Measurements from ENCODE around the gene ATP2C2. TPM values are rescaled to one million over a fixed set of nuclear protein-coding genes. Genes with fewer than 3 reads are reported as not detected.
"Not testable (repeated sequence)": the region's sequence is repeated elsewhere in the genome, so short reads cannot be mapped to it uniquely, and the experiment has no call there.

ATP2C2 gene
- total RNA-seq, 2 donors from 2014 or later, result not detected

GRCh38 chr16:84383106-84383505 lies 14.8 kb downstream of the ATP2C2 start:
- H3K36me3 Mint-ChIP-seq (ENCODE audit: low read depth), result no peaks in the 10 kb centered on the region
- no peak overlapping the region for H3K27ac Mint-ChIP-seq
- H3K9me3 Mint-ChIP-seq, result peaks cover 9% of the 10 kb centered on the region
- H3K4me3 Mint-ChIP-seq, result no peak overlapping the region
- H3K4me1 Mint-ChIP-seq, result no peaks in the 10 kb centered on the region
- peaks cover 9% of the 10 kb centered on the region for H3K27me3 Mint-ChIP-seq
- no peak for ATAC-seq (replicated peaks)

GRCh38 chr16:84386047-84386446 lies 17.7 kb downstream of the ATP2C2 start:
- ATAC-seq (replicated peaks), result no peak
- Mint-ChIP-seq H3K27me3 (peaks cover 8% of the 10 kb centered on the region), H3K27ac (no peak overlapping the region), H3K4me1 (no peaks in the 10 kb centered on the region), H3K36me3 (ENCODE audit: low read depth) (no peaks in the 10 kb centered on the region), H3K9me3 (peaks cover 9% of the 10 kb centered on the region), H3K4me3 (no peak overlapping the region)

GRCh38 chr16:84387021-84387420 lies 18.7 kb downstream of the ATP2C2 start:
- H3K27me3 Mint-ChIP-seq, result peaks cover 7% of the 10 kb centered on the region
- ATAC-seq (replicated peaks), result no peak

GRCh38 chr16:84390131-84390785 lies 21.9 kb downstream of the ATP2C2 start:
- Mint-ChIP-seq H3K9me3 (peaks cover 3% of the 10 kb centered on the region), H3K27ac (no peak overlapping the region), H3K36me3 (ENCODE audit: low read depth) (no peaks in the 10 kb centered on the region), H3K4me1 (no peaks in the 10 kb centered on the region), H3K4me3 (no peak overlapping the region), H3K27me3 (peaks cover 13% of the 10 kb centered on the region)
- ATAC-seq (replicated peaks), result no peak

More at GRCh38 chr16:84387021-84387420, 18.7 kb downstream of the ATP2C2 start:
- Mint-ChIP-seq H3K4me1 (no peaks in the 10 kb centered on the region), H3K36me3 (ENCODE audit: low read depth) (no peaks in the 10 kb centered on the region), H3K4me3 (no peak overlapping the region), H3K9me3 (peaks cover 9% of the 10 kb centered on the region), H3K27ac (no peak overlapping the region)

- Mint-ChIP-seq H3K36me3 (ENCODE audit: low read depth) (no peaks in the 10 kb centered on the region), H3K9me3 (no peaks in the 10 kb centered on the region), H3K27me3 (peaks cover 15% of the 10 kb centered on the region), H3K4me3 (no peak overlapping the region), H3K27ac (no peak overlapping the region), H3K4me1 (no peaks in the 10 kb centered on the region)
- no peak for ATAC-seq (replicated peaks)
Measured at GRCh38 chr16:84391151-84392030, 23.1 kb downstream of the ATP2C2 start.

- peaks cover 19% of the 10 kb centered on the region for H3K27me3 Mint-ChIP-seq
- H3K4me1 Mint-ChIP-seq, result no peaks in the 10 kb centered on the region
- no peak overlapping the region for H3K27ac Mint-ChIP-seq
- no peaks in the 10 kb centered on the region for H3K36me3 Mint-ChIP-seq (ENCODE audit: low read depth)
- H3K4me3 Mint-ChIP-seq, result no peak overlapping the region
- ATAC-seq (replicated peaks), result no peak
- no peaks in the 10 kb centered on the region for H3K9me3 Mint-ChIP-seq
Measured at GRCh38 chr16:84392031-84392360, 23.7 kb downstream of the ATP2C2 start.

GRCh38 chr16:84396082-84396481 lies 27.7 kb downstream of the ATP2C2 start:
- H3K36me3 Mint-ChIP-seq (ENCODE audit: low read depth); H3K27ac Mint-ChIP-seq; ATAC-seq (replicated peaks); H3K9me3 Mint-ChIP-seq; H3K4me1 Mint-ChIP-seq; H3K4me3 Mint-ChIP-seq: not testable (repeated sequence)
- peaks cover 19% of the 10 kb centered on the region for H3K27me3 Mint-ChIP-seq

GRCh38 chr16:84396537-84397008 lies 28.2 kb downstream of the ATP2C2 start:
- Mint-ChIP-seq H3K27me3 (peaks cover 19% of the 10 kb centered on the region), H3K9me3 (no peaks in the 10 kb centered on the region), H3K4me3 (no peak overlapping the region), H3K4me1 (no peaks in the 10 kb centered on the region), H3K27ac (no peak overlapping the region), H3K36me3 (ENCODE audit: low read depth) (no peaks in the 10 kb centered on the region)
- ATAC-seq (replicated peaks), result no peak

- Mint-ChIP-seq H3K4me3 (no peak overlapping the region), H3K4me1 (no peaks in the 10 kb centered on the region), H3K9me3 (no peaks in the 10 kb centered on the region), H3K27me3 (peaks cover 22% of the 10 kb centered on the region), H3K27ac (no peak overlapping the region), H3K36me3 (ENCODE audit: low read depth) (no peaks in the 10 kb centered on the region)
- ATAC-seq (replicated peaks), result no peak
Measured at GRCh38 chr16:84397090-84397489, 28.8 kb downstream of the ATP2C2 start.

GRCh38 chr16:84398701-84399100 lies 30.4 kb downstream of the ATP2C2 start:
- no peak for ATAC-seq (replicated peaks)
- H3K4me3 Mint-ChIP-seq, result no peak overlapping the region
- H3K4me1 Mint-ChIP-seq, result no peaks in the 10 kb centered on the region

GRCh38 chr16:84399912-84400311 lies 31.6 kb downstream of the ATP2C2 start:
- H3K36me3 Mint-ChIP-seq (ENCODE audit: low read depth); H3K4me3 Mint-ChIP-seq; H3K9me3 Mint-ChIP-seq; ATAC-seq (replicated peaks); H3K27ac Mint-ChIP-seq; H3K4me1 Mint-ChIP-seq: not testable (repeated sequence)
- peaks cover 22% of the 10 kb centered on the region for H3K27me3 Mint-ChIP-seq

More at GRCh38 chr16:84398701-84399100, 30.4 kb downstream of the ATP2C2 start:
- H3K9me3 Mint-ChIP-seq, result no peaks in the 10 kb centered on the region
- H3K36me3 Mint-ChIP-seq (ENCODE audit: low read depth), result no peaks in the 10 kb centered on the region
- peaks cover 23% of the 10 kb centered on the region for H3K27me3 Mint-ChIP-seq
- no peak overlapping the region for H3K27ac Mint-ChIP-seq

- H3K4me1 Mint-ChIP-seq; H3K27ac Mint-ChIP-seq; H3K9me3 Mint-ChIP-seq; H3K4me3 Mint-ChIP-seq; ATAC-seq (replicated peaks); H3K36me3 Mint-ChIP-seq (ENCODE audit: low read depth): not testable (repeated sequence)
- peaks cover 31% of the 10 kb centered on the region for H3K27me3 Mint-ChIP-seq
Measured at GRCh38 chr16:84403435-84403834, 35.1 kb downstream of the ATP2C2 start.

- H3K9me3 Mint-ChIP-seq, result no peaks in the 10 kb centered on the region
- H3K27ac Mint-ChIP-seq, result no peak overlapping the region
- H3K36me3 Mint-ChIP-seq (ENCODE audit: low read depth), result no peaks in the 10 kb centered on the region
- H3K4me1 Mint-ChIP-seq, result no peaks in the 10 kb centered on the region
- no peak for ATAC-seq (replicated peaks)
- no peak overlapping the region for H3K4me3 Mint-ChIP-seq
- peaks cover 34% of the 10 kb centered on the region for H3K27me3 Mint-ChIP-seq
Measured at GRCh38 chr16:84404324-84404723, 36.0 kb downstream of the ATP2C2 start.

- Mint-ChIP-seq H3K9me3 (no peaks in the 10 kb centered on the region), H3K4me1 (no peaks in the 10 kb centered on the region), H3K4me3 (no peak overlapping the region), H3K27me3 (peaks cover 34% of the 10 kb centered on the region), H3K36me3 (ENCODE audit: low read depth) (no peaks in the 10 kb centered on the region), H3K27ac (no peak overlapping the region)
- no peak for ATAC-seq (replicated peaks)
Measured at GRCh38 chr16:84404936-84405639, 36.8 kb downstream of the ATP2C2 start.

All from activated T-helper 17 cell treated with anti-CD3 and anti-CD28 coated beads, Interleukin-2, amount 50 U/mL, for 72 hours (primary cell).